Measurements from ENCODE around the gene GRID2. TPM values are rescaled to one million over a fixed set of nuclear protein-coding genes. Genes with fewer than 3 reads are reported as not detected.

GRID2 gene
- total and polyA plus RNA-seq, 2 of the 4 experiments (the other 2 are of a cell fraction): under 0.01 TPM; not detected in 1

- H3K4me1 ChIP-seq (ENCODE audit: control insufficient read depth, insufficient read depth, low read length): no peaks in the 10 kb centered on the region
- in situ Hi-C loops (cut with MboI; ENCODE audit: low sequenced_read_pairs) (loop anchor here (25.0 kb wide), 1 partner anchor 1336 kb away; no protein-coding TSS in a partner anchor), dilution Hi-C loops (cut with HindIII; ENCODE audit: low sequenced_read_pairs, unreplicated experiment) (no loop called here), intact Hi-C loops (cut with micrococcal nuclease) (no loop called here)
- ATAC-seq (ENCODE audit: low read depth) (no peak), DNase-seq (peak; percentile 23)
- H2BK15ac ChIP-seq (ENCODE audit: low read depth, low read length): no peak overlapping the region
- no peak overlapping the region for H3K23ac ChIP-seq (ENCODE audit: low read depth, low read length)
- no peak overlapping the region for H2BK20ac ChIP-seq (ENCODE audit: low read depth, low read length)
- no peak overlapping the region for H4K8ac ChIP-seq (ENCODE audit: low read depth in 2 of 2, low read length in 2 of 2)
- H4K91ac ChIP-seq (ENCODE audit: insufficient read depth, low read depth, low read length): no peak overlapping the region
- ChIA-PET POLR2A (ENCODE audit: unreplicated experiment) (no interaction called here), CTCF (interaction anchor here (0.6 kb wide), 1 partner anchor 359 kb away, joined by 5 read pairs; no protein-coding TSS in a partner anchor)
- no peaks in the 10 kb centered on the region for H3K9me3 ChIP-seq (ENCODE audit: control insufficient read depth, insufficient read depth, low read length)
- no peak overlapping the region for H2AK5ac ChIP-seq (ENCODE audit: low read depth, low read length)
- H3K79me1 ChIP-seq (ENCODE audit: low read depth in 1 of 2, low read length in 2 of 2): no peaks in the 10 kb centered on the region
- no peak overlapping the region for H3K4ac ChIP-seq (ENCODE audit: low read depth, low read length)
- no peak overlapping the region for H2BK5ac ChIP-seq (ENCODE audit: low read depth, low read length, poor library complexity, severe bottlenecking)
- H4K20me1 ChIP-seq (ENCODE audit: insufficient read depth, low read length): no peaks in the 10 kb centered on the region
- H3K36me3 ChIP-seq (ENCODE audit: control insufficient read depth, insufficient read depth, low read length): no peaks in the 10 kb centered on the region
- no peak overlapping the region for H2AFZ ChIP-seq (replicated peaks; ENCODE audit: low read length, poor library complexity)
- TF ChIP-seq MAZ (IDR thresholded peaks at IDR 0.05; ENCODE audit: borderline replicate concordance, low read depth, low read length) (no peak), BHLHE40 (IDR thresholded peaks at IDR 0.05; ENCODE audit: low read depth, low read length) (no peak), MXI1 (IDR thresholded peaks at IDR 0.05; ENCODE audit: borderline replicate concordance, low read depth, low read length) (no peak), RFX5 (IDR thresholded peaks at IDR 0.05; ENCODE audit: low read depth, low read length) (no peak), CEBPB (IDR thresholded peaks at IDR 0.05; ENCODE audit: low read depth, low read length) (no peak), FOS (IDR thresholded peaks at IDR 0.05; ENCODE audit: low read depth, low read length) (no peak), USF2 (IDR thresholded peaks at IDR 0.05; ENCODE audit: low read depth, low read length) (no peak), ELK1 (IDR thresholded peaks at IDR 0.05; ENCODE audit: borderline replicate concordance, low read depth, low read length) (no peak), CHD1 (IDR thresholded peaks at IDR 0.05; ENCODE audit: low read depth, low read length) (no peak), SMC3 (IDR thresholded peaks at IDR 0.05; ENCODE audit: low read depth, low read length) (no peak), RAD21 (IDR thresholded peaks at IDR 0.05; ENCODE audit: low read length) (no peak), RCOR1 (IDR thresholded peaks at IDR 0.05; ENCODE audit: insufficient replicate concordance, low read length) (no peak)
- TF ChIP-seq, protein P1, sequence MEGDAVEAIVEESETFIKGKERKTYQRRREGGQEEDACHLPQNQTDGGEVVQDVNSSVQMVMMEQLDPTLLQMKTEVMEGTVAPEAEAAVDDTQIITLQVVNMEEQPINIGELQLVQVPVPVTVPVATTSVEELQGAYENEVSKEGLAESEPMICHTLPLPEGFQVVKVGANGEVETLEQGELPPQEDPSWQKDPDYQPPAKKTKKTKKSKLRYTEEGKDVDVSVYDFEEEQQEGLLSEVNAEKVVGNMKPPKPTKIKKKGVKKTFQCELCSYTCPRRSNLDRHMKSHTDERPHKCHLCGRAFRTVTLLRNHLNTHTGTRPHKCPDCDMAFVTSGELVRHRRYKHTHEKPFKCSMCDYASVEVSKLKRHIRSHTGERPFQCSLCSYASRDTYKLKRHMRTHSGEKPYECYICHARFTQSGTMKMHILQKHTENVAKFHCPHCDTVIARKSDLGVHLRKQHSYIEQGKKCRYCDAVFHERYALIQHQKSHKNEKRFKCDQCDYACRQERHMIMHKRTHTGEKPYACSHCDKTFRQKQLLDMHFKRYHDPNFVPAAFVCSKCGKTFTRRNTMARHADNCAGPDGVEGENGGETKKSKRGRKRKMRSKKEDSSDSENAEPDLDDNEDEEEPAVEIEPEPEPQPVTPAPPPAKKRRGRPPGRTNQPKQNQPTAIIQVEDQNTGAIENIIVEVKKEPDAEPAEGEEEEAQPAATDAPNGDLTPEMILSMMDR (conservative IDR thresholded peaks at IDR 0.05; ENCODE audit: low read depth, low read length): no peak
- H3K56ac ChIP-seq (ENCODE audit: extremely low read depth, insufficient read depth, low read length): no peak overlapping the region
- H3K9me1 ChIP-seq (ENCODE audit: insufficient read depth, low read length): no peaks in the 10 kb centered on the region
- H3K9ac ChIP-seq (ENCODE audit: low read depth, low read length): no peak overlapping the region
- 63% methylated on average over 1 of the region's 4 CpGs; no CpG with 5 or more reads in 1 of the 2 experiments for WGBS, 2 experiments (ENCODE audit: extremely low coverage in 2 of 2, insufficient read length in 1 of 2)
- no peak overlapping the region for H3K27ac ChIP-seq (ENCODE audit: insufficient read depth, low read length)
- H3K14ac ChIP-seq (replicated peaks; ENCODE audit: low read depth, low read length): no peak overlapping the region
- H3K27me3 ChIP-seq (ENCODE audit: control insufficient read depth, insufficient read depth, low read length): no peaks in the 10 kb centered on the region
- no peak overlapping the region for H2BK120ac ChIP-seq (ENCODE audit: low read depth, low read length)
- H3K4me3 ChIP-seq (ENCODE audit: insufficient read depth, low read depth, low read length): no peak overlapping the region
- H3K4me2 ChIP-seq (ENCODE audit: low read depth, low read length): no peak overlapping the region
- H2AK9ac ChIP-seq (replicated peaks; ENCODE audit: low read depth, low read length, poor library complexity): no peak overlapping the region
- no peak overlapping the region for H4K5ac ChIP-seq (ENCODE audit: low read depth, low read length)
- no TSS peak for BruUV-seq (replicated peaks)
- H3K18ac ChIP-seq (ENCODE audit: low read depth, low read length): no peak overlapping the region
These were observed 1472.8 kb downstream of the GRID2 start for GRCh38 chr4:93776386-93777080.
